ENCODE data around the gene GPC3. TPM values are rescaled to one million over a fixed set of nuclear protein-coding genes. Genes with fewer than 3 reads are reported as not detected.

The GPC3 gene
- total RNA-seq, 6 donors from 2014 or later = 9.4 to 111 (median 57.6) TPM

GRCh38 chrX:133550665-133551485, 434.5 kb downstream of the GPC3 start:
- no peaks in the 10 kb centered on the region for H3K27me3 ChIP-seq
- no peak for TF ChIP-seq POLR2A (IDR thresholded peaks at IDR 0.05)
- TF ChIP-seq, protein P1, sequence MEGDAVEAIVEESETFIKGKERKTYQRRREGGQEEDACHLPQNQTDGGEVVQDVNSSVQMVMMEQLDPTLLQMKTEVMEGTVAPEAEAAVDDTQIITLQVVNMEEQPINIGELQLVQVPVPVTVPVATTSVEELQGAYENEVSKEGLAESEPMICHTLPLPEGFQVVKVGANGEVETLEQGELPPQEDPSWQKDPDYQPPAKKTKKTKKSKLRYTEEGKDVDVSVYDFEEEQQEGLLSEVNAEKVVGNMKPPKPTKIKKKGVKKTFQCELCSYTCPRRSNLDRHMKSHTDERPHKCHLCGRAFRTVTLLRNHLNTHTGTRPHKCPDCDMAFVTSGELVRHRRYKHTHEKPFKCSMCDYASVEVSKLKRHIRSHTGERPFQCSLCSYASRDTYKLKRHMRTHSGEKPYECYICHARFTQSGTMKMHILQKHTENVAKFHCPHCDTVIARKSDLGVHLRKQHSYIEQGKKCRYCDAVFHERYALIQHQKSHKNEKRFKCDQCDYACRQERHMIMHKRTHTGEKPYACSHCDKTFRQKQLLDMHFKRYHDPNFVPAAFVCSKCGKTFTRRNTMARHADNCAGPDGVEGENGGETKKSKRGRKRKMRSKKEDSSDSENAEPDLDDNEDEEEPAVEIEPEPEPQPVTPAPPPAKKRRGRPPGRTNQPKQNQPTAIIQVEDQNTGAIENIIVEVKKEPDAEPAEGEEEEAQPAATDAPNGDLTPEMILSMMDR (IDR thresholded peaks at IDR 0.05) = no peak
- no peaks in the 10 kb centered on the region for H3K36me3 ChIP-seq
- no peaks in the 10 kb centered on the region for H3K4me1 ChIP-seq
- H3K9me3 ChIP-seq = peaks cover 0 to 13% (median 2%) of the 10 kb centered on the region in 4 donors
- no peak overlapping the region for H3K27ac ChIP-seq
- WGBS, 2 donors = 70 to 84% methylated on average over 2 to 4 of the region's 4 CpGs
- no peak for DNase-seq
- no peak for ATAC-seq (ENCODE audit: low FRiP score in 2 of 2)
- H3K4me3 ChIP-seq = no peak overlapping the region

GRCh38 chrX:133549295-133549933, 436.0 kb downstream of the GPC3 start:
- no peaks in the 10 kb centered on the region for H3K4me1 ChIP-seq
- TF ChIP-seq, protein P1 (IDR thresholded peaks at IDR 0.05) = no peak
- no peak for TF ChIP-seq POLR2A (IDR thresholded peaks at IDR 0.05)
- no peak for TF ChIP-seq POLR2AphosphoS5 (IDR thresholded peaks at IDR 0.05)
- TF ChIP-seq EP300 (IDR thresholded peaks at IDR 0.05) = no peak
- DNase-seq = no peak
- ATAC-seq (ENCODE audit: low FRiP score in 2 of 2) = no peak
- H3K9me3 ChIP-seq = peaks cover 0 to 3% (median 0%) of the 10 kb centered on the region in 4 donors
- H3K27ac ChIP-seq = no peak overlapping the region
- no peaks in the 10 kb centered on the region for H3K36me3 ChIP-seq
- no peak overlapping the region for H3K4me3 ChIP-seq
- H3K27me3 ChIP-seq = no peaks in the 10 kb centered on the region

- H3K36me3 ChIP-seq = no peaks in the 10 kb centered on the region
- no peaks in the 10 kb centered on the region for H3K27me3 ChIP-seq
- no peak overlapping the region for H3K27ac ChIP-seq
- H3K4me3 ChIP-seq = no peak overlapping the region
- TF ChIP-seq EP300 (IDR thresholded peaks at IDR 0.05) (no peak), POLR2AphosphoS5 (IDR thresholded peaks at IDR 0.05) (no peak), POLR2A (IDR thresholded peaks at IDR 0.05) (no peak)
- TF ChIP-seq, protein P1 (IDR thresholded peaks at IDR 0.05) = no peak
- no peak for ATAC-seq (ENCODE audit: low FRiP score in 2 of 2)
- no peaks in the 10 kb centered on the region for H3K9me3 ChIP-seq
- H3K4me1 ChIP-seq = no peaks in the 10 kb centered on the region
- no peak for DNase-seq
Observed at GRCh38 chrX:133546441-133546840, 439.0 kb downstream of the GPC3 start.

DNA sequence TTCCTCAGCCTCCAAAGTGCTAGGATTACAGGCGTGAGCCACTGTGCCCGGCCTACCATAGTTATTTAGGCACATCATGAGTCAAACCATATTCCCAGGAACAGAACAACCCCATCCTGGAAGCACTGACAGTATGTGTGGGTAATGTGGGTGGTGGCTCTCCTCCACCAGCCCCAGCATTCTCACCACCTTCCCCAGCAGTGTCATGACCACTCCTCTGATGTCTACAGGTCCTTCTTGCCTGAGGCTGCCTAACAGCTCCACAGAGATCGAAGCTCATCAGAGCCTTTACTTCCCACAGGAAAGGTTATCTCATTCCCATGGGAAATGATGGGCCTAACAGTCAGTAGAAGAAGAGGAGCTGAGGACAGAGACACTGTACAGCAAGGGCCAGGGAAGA, 440.6 kb downstream of the GPC3 start:
- Histone ChIP-seq H3K27ac (peak overlapping the region in 2 of 4 donors; percentile 40 to 48), H3K9me3 (no peaks in the 10 kb centered on the region), H3K27me3 (no peaks in the 10 kb centered on the region), H3K4me3 (no peak overlapping the region), H3K36me3 (no peaks in the 10 kb centered on the region), H3K4me1 (no peaks in the 10 kb centered on the region)
- no peak for ATAC-seq (ENCODE audit: low FRiP score in 2 of 2)
- no peak for TF ChIP-seq EP300 (IDR thresholded peaks at IDR 0.05)
- TF ChIP-seq POLR2A (IDR thresholded peaks at IDR 0.05) = no peak
- no peak for TF ChIP-seq POLR2AphosphoS5 (IDR thresholded peaks at IDR 0.05)
- TF ChIP-seq, protein P1 (IDR thresholded peaks at IDR 0.05) = no peak
- DNase-seq = no peak
- WGBS, 2 donors = 86 to 89% methylated on average over 3 of the region's 3 CpGs
